Activated CD8-positive, alpha-beta T cell treated with anti-CD3 and anti-CD28 coated beads for 36 hours (primary cell): ENCODE results near the gene GALR2. TPM values are rescaled to one million over a fixed set of nuclear protein-coding genes. Genes with fewer than 3 reads are reported as not detected.

Source experiments
- ATAC-seq: fragments of 200-7000 bp; cut with Tn5 transposase; one replicate; pipeline ENCODE4 v1.10.0; 2021; ENCODE audit warnings: mild to moderate bottlenecking, moderate library complexity
- CTCF ChIA-PET: fragments of 350-600 bp; sonication (Branson Sonifier 250); formaldehyde crosslinking; loops from one replicate; lab custom pipeline; 2021; ENCODE audit warnings: antibody characterized with exemption; lab: Charles Lee
- POLR2A ChIA-PET: fragments of 350-600 bp; sonication (Branson Sonifier 250); formaldehyde crosslinking; loops from one replicate; lab custom pipeline; 2021; ENCODE audit warnings: antibody characterized with exemption; lab: Charles Lee
- DNase-seq: peaks from one replicate; pipeline ENCODE4 v3.0.0-alpha.2; 2020
- H3K27ac Mint-ChIP-seq: one replicate; pipeline ENCODE4 v1.8.0; 2021; ENCODE audit warnings: mild to moderate bottlenecking, mixed read lengths
- H3K27me3 Mint-ChIP-seq: one replicate; pipeline ENCODE4 v1.8.0; 2021; ENCODE audit warnings: mixed read lengths
- H3K36me3 Mint-ChIP-seq: one replicate; pipeline ENCODE4 v1.8.0; 2021; ENCODE audit warnings: low read depth, mixed read lengths
- H3K4me1 Mint-ChIP-seq: one replicate; pipeline ENCODE4 v1.8.0; 2021; ENCODE audit warnings: low read depth, mixed read lengths
- H3K4me3 Mint-ChIP-seq: one replicate; pipeline ENCODE4 v1.8.0; 2021; ENCODE audit warnings: mild to moderate bottlenecking, moderate library complexity, mixed read lengths
- H3K9me3 Mint-ChIP-seq: one replicate; pipeline ENCODE4 v1.8.0; 2021; ENCODE audit warnings: mixed read lengths
- intact Hi-C: fragments of 100-400 bp; cut with micrococcal nuclease; formaldehyde crosslinking; loops from one replicate; pipeline ENCODE4 v1.10.0; 2022
- total RNA-seq, 2 experiments: library from RNA; stranded (reverse); gene quantifications; one replicate each; pipeline ENCODE4 v1.2.3, GENCODE V29; 2021
- TF ChIP-seq, protein P1 (sequence below): fragments of 200-600 bp; IDR thresholded peaks from one replicate; pipeline ENCODE4 v1.8.0; 2022; ENCODE audit warnings: antibody characterized with exemption, mild to moderate bottlenecking

The GALR2 gene
- total RNA-seq, 2 experiments from 2014 or later = 1.6 to 2.1 TPM

DNA sequence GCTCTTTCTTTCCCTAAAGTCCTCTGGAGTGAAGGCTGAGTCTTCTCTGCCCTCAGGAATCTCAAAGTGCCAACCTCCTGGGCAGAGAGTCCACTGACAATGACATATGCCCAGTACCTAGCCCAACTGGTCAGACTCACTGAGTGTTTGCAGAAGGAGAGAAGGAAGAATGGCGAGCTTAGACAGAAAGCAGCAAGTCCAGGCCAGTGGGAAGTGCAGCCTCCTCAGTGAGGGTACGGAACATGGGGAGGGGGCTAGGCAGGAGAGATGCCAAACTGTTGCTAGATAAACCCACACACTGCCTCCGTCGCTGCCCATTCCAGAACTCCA, 28.3 kb downstream of the GALR2 start:
- intact Hi-C loops = loop anchor here (5.0 kb wide), 1 partner anchor 86 kb away; no protein-coding TSS in a partner anchor
- Mint-ChIP-seq H3K4me3 (peak overlapping the region; percentile 93), H3K27ac (peak overlapping the region; percentile 97), H3K36me3 (peaks cover 16% of the 10 kb centered on the region), H3K9me3 (no peaks in the 10 kb centered on the region), H3K27me3 (no peaks in the 10 kb centered on the region), H3K4me1 (peaks cover 25% of the 10 kb centered on the region)
- no peak for ATAC-seq
- ChIA-PET CTCF (interaction anchor here (0.6 to 4.5 kb wide), 8 partner anchors 74 to 295 kb away, joined by 3 to 27 read pairs (median 3); no protein-coding TSS in a partner anchor), POLR2A (interaction anchor here (1.1 to 2.4 kb wide), 11 partner anchors 10 to 170 kb away, joined by 3 to 15 read pairs (median 6); partner anchors contain the start of genes FOXJ1 and UBALD2)
- TF ChIP-seq, protein P1, sequence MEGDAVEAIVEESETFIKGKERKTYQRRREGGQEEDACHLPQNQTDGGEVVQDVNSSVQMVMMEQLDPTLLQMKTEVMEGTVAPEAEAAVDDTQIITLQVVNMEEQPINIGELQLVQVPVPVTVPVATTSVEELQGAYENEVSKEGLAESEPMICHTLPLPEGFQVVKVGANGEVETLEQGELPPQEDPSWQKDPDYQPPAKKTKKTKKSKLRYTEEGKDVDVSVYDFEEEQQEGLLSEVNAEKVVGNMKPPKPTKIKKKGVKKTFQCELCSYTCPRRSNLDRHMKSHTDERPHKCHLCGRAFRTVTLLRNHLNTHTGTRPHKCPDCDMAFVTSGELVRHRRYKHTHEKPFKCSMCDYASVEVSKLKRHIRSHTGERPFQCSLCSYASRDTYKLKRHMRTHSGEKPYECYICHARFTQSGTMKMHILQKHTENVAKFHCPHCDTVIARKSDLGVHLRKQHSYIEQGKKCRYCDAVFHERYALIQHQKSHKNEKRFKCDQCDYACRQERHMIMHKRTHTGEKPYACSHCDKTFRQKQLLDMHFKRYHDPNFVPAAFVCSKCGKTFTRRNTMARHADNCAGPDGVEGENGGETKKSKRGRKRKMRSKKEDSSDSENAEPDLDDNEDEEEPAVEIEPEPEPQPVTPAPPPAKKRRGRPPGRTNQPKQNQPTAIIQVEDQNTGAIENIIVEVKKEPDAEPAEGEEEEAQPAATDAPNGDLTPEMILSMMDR = no peak
- no peak for DNase-seq

DNA sequence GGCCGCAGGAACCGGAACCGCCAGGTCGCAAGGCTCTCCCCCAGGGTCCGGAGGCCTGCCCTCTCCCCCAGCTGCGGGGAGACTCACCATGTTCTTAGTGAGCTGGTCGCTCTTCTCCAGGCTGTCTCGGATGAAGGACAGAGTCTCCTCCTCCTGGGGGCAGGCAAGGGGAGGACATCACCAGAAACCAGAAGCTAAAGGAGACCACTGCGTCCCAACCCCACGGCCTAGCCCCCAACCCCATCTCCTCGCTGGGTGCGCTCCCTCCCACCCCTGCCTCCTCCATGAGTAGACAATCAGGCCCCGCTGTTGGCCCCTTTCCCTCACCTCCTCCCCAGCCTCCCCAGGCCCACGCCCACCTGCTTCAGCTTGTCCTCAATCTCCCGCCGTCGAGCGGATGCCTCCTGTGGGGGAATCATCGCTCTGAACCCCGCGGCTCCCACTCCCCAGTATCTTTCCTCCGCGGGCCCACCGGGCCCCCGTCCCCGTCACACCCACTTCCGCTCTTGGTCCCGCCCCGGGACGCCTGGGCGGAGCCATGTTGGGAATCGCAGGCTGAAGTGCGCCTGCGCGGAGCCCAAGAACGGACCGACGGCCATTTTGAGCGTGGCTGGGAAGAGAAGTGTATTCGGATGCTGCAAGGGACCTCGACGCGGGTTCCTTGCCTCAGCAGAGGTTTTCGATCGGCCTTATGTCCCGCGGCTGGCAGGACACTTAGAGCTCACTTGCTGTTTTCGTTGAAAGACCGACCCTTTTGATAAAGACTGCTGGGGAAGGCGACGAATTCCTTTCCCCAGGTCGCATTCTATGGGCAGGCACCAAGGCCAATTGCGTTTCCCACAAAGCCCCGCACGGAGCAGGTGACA, 28.9 kb downstream of the GALR2 start, which contains the start of gene EXOC7:
Gene EXOC7, minus strand, starts transcription at position 514 of the 866 bp plus-strand sequence. Its CDS starts 95 bp downstream, at position 419.
- intact Hi-C loops = loop anchor here (5.0 kb wide), 1 partner anchor 86 kb away; no protein-coding TSS in a partner anchor
- Mint-ChIP-seq H3K27me3 (no peaks in the 10 kb centered on the region), H3K4me3 (peak within 1 kb of the TSS; percentile 93), H3K27ac (peak within 1 kb of the TSS; percentile 97), H3K9me3 (no peaks in the 10 kb centered on the region), H3K36me3 (peaks cover 15% of the 10 kb centered on the region), H3K4me1 (peaks cover 25% of the 10 kb centered on the region)
- ChIA-PET CTCF (interaction anchor here (0.6 to 4.5 kb wide), 11 partner anchors 28 to 294 kb away, joined by 3 to 27 read pairs (median 3); no protein-coding TSS in a partner anchor), POLR2A (interaction anchor here (1.0 to 2.4 kb wide), 18 partner anchors 10 to 251 kb away, joined by 3 to 15 read pairs (median 6); partner anchors contain the start of genes FOXJ1, PRPSAP1, UBALD2 and ZACN)
- DNase-seq (peak; percentile 94), ATAC-seq (peak; percentile 95)
- TF ChIP-seq, protein P1 = no peak

DNA sequence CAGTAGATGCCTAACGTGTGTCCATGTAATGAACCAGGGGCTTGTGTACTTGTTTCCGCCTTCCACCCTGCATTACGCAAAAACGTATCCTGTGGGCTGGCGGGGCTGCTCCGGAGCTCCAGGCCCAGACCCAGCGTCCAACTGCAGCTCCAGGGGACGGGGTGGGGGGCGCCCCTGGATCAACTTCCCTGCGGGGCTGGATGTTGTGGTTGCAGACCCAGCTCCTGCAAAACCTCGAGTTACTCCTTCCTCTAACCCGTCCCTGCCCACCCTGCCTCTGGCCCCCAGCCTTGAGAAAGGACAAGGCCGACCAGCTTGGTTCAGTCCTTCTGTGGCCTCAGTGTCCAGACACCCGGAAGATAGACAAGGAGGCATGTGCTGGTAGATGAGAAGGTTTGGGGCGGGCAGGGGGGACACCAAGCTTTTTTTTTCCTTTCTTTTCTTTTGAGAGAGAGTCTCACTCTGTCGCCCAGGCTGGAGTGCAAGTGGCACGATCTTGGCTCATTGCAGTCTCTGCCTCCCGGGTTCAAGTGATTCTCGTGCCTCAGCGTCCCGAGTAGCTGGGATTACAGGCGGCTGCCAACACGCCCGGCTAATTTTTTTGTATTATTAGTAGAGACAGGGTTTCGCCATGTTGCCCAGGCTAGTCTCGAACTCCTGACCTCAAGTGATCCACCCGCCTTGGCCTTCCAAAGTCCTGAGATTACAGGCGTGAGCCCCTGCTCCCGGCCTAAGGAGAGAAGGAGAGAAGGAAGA, 29.7 kb downstream of the GALR2 start:
- peaks cover 13% of the 10 kb centered on the region for H3K36me3 Mint-ChIP-seq
- ChIA-PET CTCF (interaction anchor here (0.8 to 4.5 kb wide), 7 partner anchors 14 to 177 kb away, joined by 3 to 27 read pairs (median 4); no protein-coding TSS in a partner anchor), POLR2A (interaction anchor here (1.0 to 2.4 kb wide), 17 partner anchors 11 to 250 kb away, joined by 3 to 15 read pairs (median 6); partner anchors contain the start of genes FOXJ1, PRPSAP1, UBALD2 and ZACN)
- TF ChIP-seq, protein P1 = no peak
- ATAC-seq = no peak
- intact Hi-C loops = loop anchor here (5.0 kb wide), 1 partner anchor 87 kb away; no protein-coding TSS in a partner anchor
- peaks cover 25% of the 10 kb centered on the region for H3K4me1 Mint-ChIP-seq
- peak overlapping the region; percentile 93 for H3K4me3 Mint-ChIP-seq
- no peak for DNase-seq
- no peaks in the 10 kb centered on the region for H3K9me3 Mint-ChIP-seq
- H3K27ac Mint-ChIP-seq = peak overlapping the region; percentile 97
- H3K27me3 Mint-ChIP-seq = no peaks in the 10 kb centered on the region

DNA sequence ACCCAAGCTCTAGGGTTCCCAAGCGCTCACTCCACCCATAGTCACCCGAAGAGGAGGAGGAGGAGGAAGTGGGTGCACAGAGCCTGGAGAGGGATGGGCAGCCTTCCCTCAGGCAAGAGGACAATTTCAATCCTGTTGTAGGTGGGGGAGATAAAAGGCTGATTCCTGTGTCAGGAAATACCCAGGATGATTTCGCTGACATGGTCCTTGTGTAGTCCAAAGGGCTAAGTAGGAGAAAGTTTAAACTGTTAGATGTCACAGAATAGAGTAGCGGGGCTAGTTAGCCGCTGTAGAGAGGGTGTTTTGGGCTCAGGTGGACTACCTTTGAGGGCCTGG, 30.3 kb downstream of the GALR2 start:
- peaks cover 25% of the 10 kb centered on the region for H3K4me1 Mint-ChIP-seq
- no peaks in the 10 kb centered on the region for H3K27me3 Mint-ChIP-seq
- peak overlapping the region; percentile 93 for H3K4me3 Mint-ChIP-seq
- DNase-seq (no peak), ATAC-seq (no peak)
- H3K36me3 Mint-ChIP-seq = peaks cover 12% of the 10 kb centered on the region
- H3K9me3 Mint-ChIP-seq = no peaks in the 10 kb centered on the region
- intact Hi-C loops = loop anchor here (5.0 kb wide), 1 partner anchor 88 kb away; no protein-coding TSS in a partner anchor
- TF ChIP-seq, protein P1 = no peak
- peak overlapping the region; percentile 97 for H3K27ac Mint-ChIP-seq
- POLR2A ChIA-PET = interaction anchor here (1.0 to 2.4 kb wide), 8 partner anchors 11 to 249 kb away, joined by 3 to 15 read pairs (median 6); partner anchors contain the start of genes PRPSAP1 and ZACN
- CTCF ChIA-PET = interaction anchor here (0.8 to 4.5 kb wide), 4 partner anchors 14 to 170 kb away, joined by 3 to 27 read pairs (median 4); no protein-coding TSS in a partner anchor
